ENCODE data around the gene TENM4. TPM values are rescaled to one million over a fixed set of nuclear protein-coding genes. Genes with fewer than 3 reads are reported as not detected.
A peak's percentile ranks its signal among the peaks of the same experiment; 100 is the strongest.

Gene TENM4
- total and polyA plus RNA-seq, 2 experiments from 2014 or later: 19.0 to 105 TPM

GRCh38 chr11:79011357-79011756 lies 429.5 kb downstream of the TENM4 start:
- Histone ChIP-seq H3K4me3 (no peak overlapping the region), H3K9me3 (ENCODE audit: low read depth) (no peaks in the 10 kb centered on the region), H3K36me3 (no peaks in the 10 kb centered on the region), H3K27me3 (no peaks in the 10 kb centered on the region), H3K27ac (no peak overlapping the region), H3K4me1 (ENCODE audit: low read depth) (no peaks in the 10 kb centered on the region)
- no peak for TF ChIP-seq CTCF (IDR thresholded peaks at IDR 0.05; ENCODE audit: low read depth, low read length)
- no peak for DNase-seq (ENCODE audit: low read depth in 1 of 2, low spot score in 1 of 2)

- Histone ChIP-seq H3K4me3 (no peak overlapping the region), H3K27ac (no peak overlapping the region), H3K27me3 (no peaks in the 10 kb centered on the region), H3K36me3 (no peaks in the 10 kb centered on the region), H3K4me1 (ENCODE audit: low read depth) (no peaks in the 10 kb centered on the region), H3K9me3 (ENCODE audit: low read depth) (no peaks in the 10 kb centered on the region)
- TF ChIP-seq CTCF (IDR thresholded peaks at IDR 0.05; ENCODE audit: low read depth, low read length): no peak
- DNase-seq (ENCODE audit: low read depth in 1 of 2, low spot score in 1 of 2): no peak
These were observed 432.9 kb downstream of the TENM4 start for GRCh38 chr11:79007771-79008402.

- no peaks in the 10 kb centered on the region for H3K4me1 ChIP-seq (ENCODE audit: low read depth)
- no peak overlapping the region for H3K27ac ChIP-seq
- no peak for TF ChIP-seq CTCF (IDR thresholded peaks at IDR 0.05; ENCODE audit: low read depth, low read length)
- no peaks in the 10 kb centered on the region for H3K36me3 ChIP-seq
- DNase-seq (ENCODE audit: low read depth in 1 of 2, low spot score in 1 of 2): no peak
- H3K4me3 ChIP-seq: no peak overlapping the region
- H3K27me3 ChIP-seq: no peaks in the 10 kb centered on the region
- H3K9me3 ChIP-seq (ENCODE audit: low read depth): no peaks in the 10 kb centered on the region
These were observed 434.0 kb downstream of the TENM4 start for GRCh38 chr11:79006854-79007253.

GRCh38 chr11:78996007-78996406 lies 444.8 kb downstream of the TENM4 start:
- H3K9me3 ChIP-seq (ENCODE audit: low read depth): no peaks in the 10 kb centered on the region
- peaks cover 4% of the 10 kb centered on the region for H3K27me3 ChIP-seq
- no peak overlapping the region for H3K27ac ChIP-seq
- H3K4me3 ChIP-seq: no peak overlapping the region
- H3K4me1 ChIP-seq (ENCODE audit: low read depth): peaks cover 15% of the 10 kb centered on the region
- no peaks in the 10 kb centered on the region for H3K36me3 ChIP-seq
- DNase-seq (ENCODE audit: low read depth in 1 of 2, low spot score in 1 of 2): no peak
- no peak for TF ChIP-seq CTCF (IDR thresholded peaks at IDR 0.05; ENCODE audit: low read depth, low read length)

- Histone ChIP-seq H3K4me3 (no peak overlapping the region), H3K4me1 (ENCODE audit: low read depth) (peaks cover 15% of the 10 kb centered on the region), H3K9me3 (ENCODE audit: low read depth) (no peaks in the 10 kb centered on the region), H3K27ac (no peak overlapping the region), H3K27me3 (peaks cover 4% of the 10 kb centered on the region), H3K36me3 (no peaks in the 10 kb centered on the region)
- no peak for TF ChIP-seq CTCF (IDR thresholded peaks at IDR 0.05; ENCODE audit: low read depth, low read length)
- DNase-seq (ENCODE audit: low read depth in 1 of 2, low spot score in 1 of 2): peak in 1 of 2 donors; percentile 82
These were observed 445.7 kb downstream of the TENM4 start for GRCh38 chr11:78995171-78995570.

All from cardiac muscle cell (in vitro differentiated cells and primary cell).